D721Med (cell line): ENCODE measurements around the gene ERC2.
"Not testable (repeated sequence)": the region's sequence is repeated elsewhere in the genome, so short reads cannot be mapped to it uniquely, and the experiment has no call there.

ENCODE experiments used
- DNase-seq: peaks from one replicate; pipeline ENCODE4 v3.0.0; 2011; ENCODE audit warnings: low spot score; ENCODE audit not compliant: insufficient read length
- FAIRE-seq: peaks from 2 replicates; lab custom pipeline; 2011; peaks lifted over from hg19 to GRCh38; lab: Jason Lieb, UNC
- CTCF ChIP-seq: IDR thresholded peaks from 2 replicates; pipeline ENCODE4 v1.5.1; 2012; ENCODE audit warnings: mild to moderate bottlenecking, control low read depth; ENCODE audit not compliant: insufficient read depth; ENCODE audit errors: missing control alignments

The ERC2 gene

GRCh38 chr3:55854494-55854893, 613.8 kb downstream of the ERC2 start:
- DNase-seq (no peak), FAIRE-seq (no peak)
- TF ChIP-seq CTCF = no peak

GRCh38 chr3:55852326-55852725, 615.9 kb downstream of the ERC2 start:
- FAIRE-seq = no peak
- no peak for DNase-seq
- TF ChIP-seq CTCF = no peak

GRCh38 chr3:55842204-55842603, 626.1 kb downstream of the ERC2 start:
- no peak for DNase-seq
- FAIRE-seq = no peak
- no peak for TF ChIP-seq CTCF

GRCh38 chr3:55831876-55832275, 636.4 kb downstream of the ERC2 start:
- DNase-seq, FAIRE-seq: not testable (repeated sequence)

GRCh38 chr3:55828712-55829111, 639.6 kb downstream of the ERC2 start:
- FAIRE-seq (no peak), DNase-seq (no peak)
- no peak for TF ChIP-seq CTCF

GRCh38 chr3:55827786-55828185, 640.5 kb downstream of the ERC2 start:
- no peak for FAIRE-seq
- DNase-seq = no peak
- TF ChIP-seq CTCF = no peak

GRCh38 chr3:55826731-55827496, 641.4 kb downstream of the ERC2 start:
- TF ChIP-seq CTCF = no peak
- no peak for FAIRE-seq
- DNase-seq = no peak

GRCh38 chr3:55826097-55826496, 642.2 kb downstream of the ERC2 start:
- DNase-seq (no peak), FAIRE-seq (no peak)
- TF ChIP-seq CTCF = no peak
